C4-2B (cell line): ENCODE measurements around the gene PCDH9.

Experiments
- CTCF ChIP-seq: fragments of 450-650 bp; conservative IDR thresholded peaks from 2 replicates; pipeline ENCODE4 v1.5.1; 2017; ENCODE audit warnings: mild to moderate bottlenecking
- ZFX ChIP-seq: fragments of 450-650 bp; IDR thresholded peaks from 2 replicates; pipeline ENCODE4 v1.6.1; 2017

GRCh38 chr13:66534561-66534960 is 695.6 kb downstream of the PCDH9 start:
- no peak for TF ChIP-seq CTCF
- no peak for TF ChIP-seq ZFX
